ENCODE results near the gene TRIM3.

DNA sequence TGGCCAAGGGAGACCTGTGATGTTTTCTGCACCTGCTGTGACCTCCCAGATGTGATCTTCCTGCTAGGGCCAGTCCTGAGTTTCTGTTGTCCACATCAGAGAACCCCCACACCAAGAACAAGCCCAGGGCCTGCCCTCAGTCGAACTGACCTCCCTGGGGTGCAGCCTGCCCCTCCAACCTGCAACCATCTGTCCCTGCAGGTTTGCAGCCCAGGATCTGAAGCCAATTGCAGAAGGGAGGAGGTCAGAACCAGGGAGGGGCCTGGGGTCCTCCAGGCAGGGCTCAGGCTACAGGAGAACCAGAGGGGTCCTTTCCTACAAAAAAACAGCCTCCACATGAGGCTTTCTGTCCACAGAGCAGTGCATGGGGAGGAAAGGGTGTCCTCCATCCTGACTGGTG is 807 bp downstream of the TRIM3 start:
- TF ChIP-seq, protein P1, sequence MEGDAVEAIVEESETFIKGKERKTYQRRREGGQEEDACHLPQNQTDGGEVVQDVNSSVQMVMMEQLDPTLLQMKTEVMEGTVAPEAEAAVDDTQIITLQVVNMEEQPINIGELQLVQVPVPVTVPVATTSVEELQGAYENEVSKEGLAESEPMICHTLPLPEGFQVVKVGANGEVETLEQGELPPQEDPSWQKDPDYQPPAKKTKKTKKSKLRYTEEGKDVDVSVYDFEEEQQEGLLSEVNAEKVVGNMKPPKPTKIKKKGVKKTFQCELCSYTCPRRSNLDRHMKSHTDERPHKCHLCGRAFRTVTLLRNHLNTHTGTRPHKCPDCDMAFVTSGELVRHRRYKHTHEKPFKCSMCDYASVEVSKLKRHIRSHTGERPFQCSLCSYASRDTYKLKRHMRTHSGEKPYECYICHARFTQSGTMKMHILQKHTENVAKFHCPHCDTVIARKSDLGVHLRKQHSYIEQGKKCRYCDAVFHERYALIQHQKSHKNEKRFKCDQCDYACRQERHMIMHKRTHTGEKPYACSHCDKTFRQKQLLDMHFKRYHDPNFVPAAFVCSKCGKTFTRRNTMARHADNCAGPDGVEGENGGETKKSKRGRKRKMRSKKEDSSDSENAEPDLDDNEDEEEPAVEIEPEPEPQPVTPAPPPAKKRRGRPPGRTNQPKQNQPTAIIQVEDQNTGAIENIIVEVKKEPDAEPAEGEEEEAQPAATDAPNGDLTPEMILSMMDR (IDR thresholded peaks at IDR 0.05; ENCODE audit: poor library complexity, severe bottlenecking) = no peak
- TF ChIP-seq EP300 (conservative IDR thresholded peaks at IDR 0.05; ENCODE audit: poor library complexity, severe bottlenecking) (no peak), EZH2 (IDR thresholded peaks at IDR 0.05; ENCODE audit: borderline replicate concordance, insufficient read depth, low read length, poor library complexity, severe bottlenecking) (no peak), POLR2AphosphoS5 (IDR thresholded peaks at IDR 0.05) (no peak), SMC3 (conservative IDR thresholded peaks at IDR 0.05; ENCODE audit: poor library complexity) (no peak), RAD21 (conservative IDR thresholded peaks at IDR 0.05) (no peak)
